HG03064 (cell line): ENCODE measurements around the gene PLEK.

Experiments used
- ATAC-seq: cut with Tn5 transposase; IDR thresholded peaks from one replicate; pipeline ENCODE4 v1.9.1; 2021; ENCODE audit warnings: low read depth; ENCODE audit not compliant: unreplicated experiment

PLEK gene

GRCh38 chr2:68413466-68413865 lies 48.4 kb downstream of the PLEK start:
- ATAC-seq = no peak

- ATAC-seq = no peak
Measured at GRCh38 chr2:68414452-68414851, 49.4 kb downstream of the PLEK start.

DNA sequence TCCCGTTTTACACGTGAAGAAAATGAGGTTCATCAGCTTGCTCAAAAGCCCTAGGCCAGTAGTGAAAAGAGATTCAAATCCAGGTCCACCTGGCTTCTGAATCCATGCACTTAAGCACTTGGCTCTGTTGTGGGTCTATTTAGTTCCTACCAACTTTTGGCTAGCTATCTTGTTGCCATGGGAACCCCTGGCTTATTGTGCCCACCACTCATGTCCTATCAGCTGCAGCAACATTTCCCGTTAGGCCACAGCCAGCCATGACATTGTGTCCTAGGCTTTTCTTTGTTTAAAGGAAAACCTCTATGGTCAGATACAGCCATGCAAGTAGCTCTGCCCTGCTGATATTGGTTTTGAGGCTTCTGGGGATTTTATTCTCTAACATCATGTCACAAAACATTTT lies 49.8 kb downstream of the PLEK start:
- no peak for ATAC-seq

- no peak for ATAC-seq
Measured at GRCh38 chr2:68415521-68415920, 50.4 kb downstream of the PLEK start.

DNA sequence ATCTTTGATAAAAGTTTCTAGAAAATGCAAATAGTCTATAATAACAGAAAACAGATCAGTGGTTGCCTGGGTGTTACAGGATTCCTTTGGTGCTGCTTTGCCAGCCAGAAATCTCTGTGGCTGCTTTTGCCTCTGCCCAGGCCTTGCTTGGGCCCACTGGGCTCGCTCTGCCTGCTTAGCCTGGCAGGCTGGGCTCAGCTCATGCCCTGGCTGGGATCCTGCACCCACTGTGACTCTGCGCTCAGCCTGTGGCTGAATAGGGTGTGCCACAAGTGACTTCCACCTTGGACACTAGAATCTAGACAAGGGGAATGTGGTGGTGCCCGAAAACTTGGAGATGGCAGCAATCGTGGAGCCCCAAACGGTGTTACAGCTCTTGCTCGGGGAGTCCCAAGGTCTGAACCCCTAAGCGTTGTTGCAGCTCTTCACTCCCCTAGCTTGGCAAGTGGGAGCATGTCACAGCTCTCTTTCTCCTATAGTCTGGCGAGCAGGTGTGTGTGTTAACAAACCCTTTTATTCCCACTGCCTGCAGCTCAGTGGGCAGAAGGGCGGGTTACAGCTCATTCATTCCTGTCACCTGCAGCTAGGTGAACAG lies 51.1 kb downstream of the PLEK start:
- no peak for ATAC-seq

GRCh38 chr2:68417926-68418325 lies 52.8 kb downstream of the PLEK start:
- ATAC-seq = no peak

- ATAC-seq = no peak
Measured at GRCh38 chr2:68418419-68418818, 53.3 kb downstream of the PLEK start.

GRCh38 chr2:68418855-68419254 lies 53.8 kb downstream of the PLEK start:
- no peak for ATAC-seq

DNA sequence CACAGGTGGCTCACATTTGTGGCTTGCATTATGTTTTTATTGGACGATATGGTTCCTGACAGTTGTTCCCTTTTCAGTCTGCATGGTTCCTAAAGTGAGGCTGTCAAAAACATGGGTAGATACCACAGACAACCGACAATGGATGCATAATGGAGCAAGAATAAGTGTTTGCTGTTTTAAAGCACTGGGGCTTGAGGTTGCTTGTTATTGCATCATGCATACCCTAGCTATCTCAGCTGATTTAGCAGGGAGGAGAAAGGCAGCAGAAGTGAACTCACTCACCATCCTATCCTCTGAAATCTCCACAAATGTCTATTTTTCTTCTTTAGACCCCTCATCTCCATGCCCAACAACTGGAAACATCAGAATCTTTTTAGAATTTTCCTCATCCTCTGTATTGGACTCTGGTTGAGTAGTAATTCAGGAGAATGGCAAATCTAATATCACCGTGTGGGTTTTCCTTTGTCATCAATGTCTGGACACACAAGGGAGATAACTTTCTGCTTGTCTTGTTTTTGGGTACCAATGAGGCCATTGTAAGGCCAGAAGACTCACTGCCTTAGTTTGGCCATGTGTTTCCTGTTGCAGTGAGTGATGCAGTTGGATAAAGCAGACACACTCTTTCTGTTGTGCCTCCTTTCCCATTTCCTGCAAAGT lies 55.3 kb downstream of the PLEK start:
- ATAC-seq = no peak

GRCh38 chr2:68423966-68424650 lies 59.0 kb downstream of the PLEK start:
- ATAC-seq = peak; percentile 78

GRCh38 chr2:68425503-68425902 lies 60.4 kb downstream of the PLEK start:
- no peak for ATAC-seq

DNA sequence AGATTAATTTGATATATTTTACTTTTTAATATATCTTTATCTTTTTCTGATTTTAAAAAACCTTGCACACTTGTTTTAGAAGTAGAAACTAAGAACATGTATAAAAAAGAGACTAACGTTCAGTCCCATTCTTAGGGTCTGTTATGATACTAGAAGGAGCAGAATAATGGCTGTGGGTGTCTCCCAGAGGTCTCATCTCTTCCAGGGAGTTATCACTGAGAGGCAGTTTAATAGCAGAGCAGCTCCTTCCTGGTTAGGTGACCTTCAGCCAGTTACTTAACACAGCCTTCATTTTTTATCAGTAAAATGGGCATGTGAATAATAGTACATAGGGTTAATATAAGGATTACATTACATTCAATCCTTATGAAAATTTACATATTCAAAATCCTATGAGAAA lies 61.4 kb downstream of the PLEK start:
- ATAC-seq = no peak

DNA sequence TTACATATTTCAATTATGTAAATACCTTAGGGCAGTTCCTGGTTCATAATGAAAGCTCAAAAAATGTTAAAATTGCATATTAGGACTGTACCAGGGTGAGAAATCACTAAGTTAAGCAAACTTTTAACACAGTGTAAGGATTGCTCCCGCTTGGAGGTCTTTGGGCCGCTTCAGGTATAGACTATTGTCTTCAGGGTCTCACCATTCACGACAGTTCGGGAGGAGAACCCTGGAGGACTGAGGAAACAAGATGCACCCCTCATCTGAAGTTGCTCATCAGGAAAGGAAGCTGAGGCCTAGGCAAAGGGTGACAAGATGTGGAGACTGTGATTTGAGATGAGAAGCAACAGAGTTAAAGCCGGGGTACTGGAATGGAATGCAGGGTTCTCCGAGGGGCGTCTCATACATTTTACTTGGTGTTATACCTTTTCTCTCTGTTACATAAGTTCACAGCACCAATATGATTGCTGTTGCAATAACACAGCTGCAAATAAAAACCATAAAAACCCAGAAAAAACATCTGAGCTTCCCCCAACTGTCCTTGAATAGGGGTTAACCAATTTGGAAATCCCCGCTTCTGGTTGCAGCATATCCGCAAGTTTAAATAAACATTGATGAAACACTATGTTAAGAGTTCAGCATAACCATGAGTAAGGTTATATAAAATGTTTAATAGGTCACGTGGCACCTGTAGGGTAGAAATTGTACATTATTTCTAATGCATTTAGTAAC lies 61.9 kb downstream of the PLEK start:
- no peak for ATAC-seq

DNA sequence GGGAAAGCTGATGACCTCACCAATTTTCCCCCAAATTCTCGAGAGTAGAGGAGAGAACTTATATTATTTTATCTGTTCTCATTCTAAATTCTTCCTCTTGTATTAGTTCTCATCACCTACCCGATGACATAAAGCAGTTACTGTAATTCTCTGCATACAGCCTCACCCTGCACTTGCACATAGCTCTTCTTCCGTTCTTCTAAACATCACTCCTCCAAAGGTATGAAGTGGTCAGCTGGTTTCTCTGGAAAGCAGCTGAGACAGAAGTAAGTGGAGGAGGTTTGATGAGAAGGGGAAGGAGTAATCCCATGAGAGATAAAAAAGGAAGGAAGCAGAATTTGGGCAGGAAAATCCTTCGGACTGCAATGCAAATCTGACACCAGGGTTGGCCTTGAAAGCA lies 63.0 kb downstream of the PLEK start:
- ATAC-seq = no peak

- no peak for ATAC-seq
Measured at GRCh38 chr2:68428746-68429145, 63.7 kb downstream of the PLEK start.

DNA sequence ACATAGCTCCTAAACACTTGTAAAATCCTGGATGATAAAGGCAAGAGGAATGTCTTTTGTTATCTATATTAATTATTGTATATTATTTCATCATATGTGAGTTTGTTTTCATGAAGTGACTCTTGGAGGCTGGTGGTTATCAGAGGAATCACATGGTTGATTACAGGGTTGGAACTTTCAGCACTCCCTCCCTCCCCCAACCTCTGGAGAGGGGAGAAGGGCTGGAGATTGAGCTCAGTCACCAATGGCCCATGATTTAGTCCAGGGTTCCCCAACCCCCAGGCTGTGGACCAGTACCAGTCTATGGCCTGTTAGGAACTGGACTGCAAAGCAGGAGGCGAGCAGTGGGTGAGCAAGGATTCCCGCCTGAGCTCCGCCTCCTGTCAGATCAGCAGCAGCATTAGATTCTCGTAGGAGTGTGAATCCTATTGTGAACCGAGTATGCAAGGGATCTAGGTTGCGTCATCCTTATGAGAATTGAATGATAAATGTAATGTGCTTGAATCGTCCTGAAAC lies 64.3 kb downstream of the PLEK start:
- no peak for ATAC-seq

DNA sequence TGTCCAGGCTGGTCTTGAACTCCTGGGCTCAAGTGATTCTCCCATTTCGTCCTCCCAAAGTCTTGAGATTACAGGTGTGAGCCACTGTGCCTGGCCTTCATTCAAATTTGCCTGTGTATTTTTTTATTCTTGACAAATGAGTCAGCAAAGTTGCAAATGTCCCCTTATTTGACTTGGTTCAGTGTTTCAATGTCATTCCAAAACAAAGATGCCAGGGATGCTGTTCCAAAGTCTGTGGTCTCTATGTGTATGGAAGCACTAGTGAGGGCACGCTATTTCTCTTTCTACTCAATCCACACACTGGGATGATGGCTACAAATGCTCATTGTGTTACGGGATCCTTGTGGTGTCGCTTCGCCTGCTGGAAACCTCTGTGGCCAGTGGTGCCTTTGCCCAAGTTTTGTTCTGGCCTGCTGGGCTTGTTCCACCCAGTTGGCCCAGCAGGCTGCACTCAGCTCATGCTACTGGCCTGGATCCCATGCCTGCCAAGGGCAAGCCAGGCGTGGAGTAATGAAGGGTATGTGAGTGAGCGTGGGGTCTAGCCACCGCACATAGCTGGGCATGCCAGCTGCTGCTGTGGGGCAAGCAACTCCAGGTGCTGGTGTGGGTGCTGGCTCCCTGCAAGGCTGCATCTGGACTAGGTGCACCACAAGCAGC lies 66.4 kb downstream of the PLEK start:
- ATAC-seq = no peak

GRCh38 chr2:68432696-68433658 lies 67.9 kb downstream of the PLEK start:
- no peak for ATAC-seq

DNA sequence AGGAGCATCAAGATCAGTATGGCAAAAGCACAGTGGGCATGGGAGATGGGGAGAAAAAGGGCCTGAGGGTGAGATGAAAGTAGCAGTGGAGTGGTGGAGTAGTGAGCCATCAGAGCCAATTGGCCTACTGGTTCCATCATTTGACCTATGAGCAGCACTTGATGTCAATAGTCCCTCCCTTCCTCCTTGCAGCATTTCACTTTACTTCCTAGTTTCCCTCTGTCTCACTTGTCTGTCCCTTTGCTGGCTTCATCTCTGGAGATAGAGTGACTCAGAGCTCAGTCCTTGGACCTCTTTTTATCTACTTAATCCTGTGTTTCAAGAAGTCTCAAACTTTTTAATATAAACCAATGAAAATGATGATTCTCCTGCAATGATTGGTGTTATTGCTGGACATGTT lies 69.9 kb downstream of the PLEK start:
- ATAC-seq = no peak

GRCh38 chr2:68435615-68436014 lies 70.5 kb downstream of the PLEK start:
- ATAC-seq = no peak
